Measurements from ENCODE around the gene ARHGAP19.

ARHGAP19 gene

DNA sequence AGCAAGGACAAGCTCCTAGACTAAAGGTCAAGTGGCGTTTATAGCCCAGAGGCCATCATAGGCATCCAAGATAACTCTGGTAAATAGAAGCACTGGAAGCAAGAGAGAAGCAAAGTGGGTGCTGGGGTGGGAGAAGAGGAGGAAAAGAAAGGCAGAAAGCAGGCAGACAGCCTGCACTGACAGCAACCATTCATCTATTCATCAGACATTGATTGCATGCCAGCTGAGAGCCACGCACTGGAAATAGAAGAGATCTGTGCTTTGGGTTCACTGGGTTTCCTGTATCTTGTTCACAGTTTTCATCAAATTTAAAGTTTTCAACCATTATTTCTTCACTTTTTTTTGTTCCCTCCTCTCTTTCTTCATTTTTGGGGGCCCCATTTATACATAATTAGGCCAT lies 102.0 kb downstream of the ARHGAP19 start:
- DNase-seq = no peak

GRCh38 chr10:97188261-97188711 lies 104.2 kb downstream of the ARHGAP19 start:
- peak; percentile 59 to 79 (median 69) for DNase-seq

DNA sequence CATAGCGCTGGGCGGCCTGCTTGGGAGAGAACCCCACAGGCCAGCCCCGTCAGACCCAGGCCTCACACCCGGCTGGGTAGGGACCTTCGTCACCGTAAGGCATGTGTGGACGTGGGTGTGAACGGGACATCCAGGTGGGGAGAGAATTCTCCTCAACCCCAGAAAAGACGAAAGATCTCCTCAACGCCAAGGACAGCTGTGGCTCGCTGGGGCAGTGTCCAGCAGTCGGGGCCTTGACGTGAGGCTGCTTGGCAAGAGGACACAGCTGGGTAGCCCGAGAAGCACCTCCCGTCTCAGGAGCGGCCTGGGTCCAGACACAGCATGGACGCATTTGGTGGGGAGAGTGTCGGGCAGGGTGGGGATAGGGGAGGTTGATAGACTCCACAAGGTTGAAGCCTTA lies 105.5 kb downstream of the ARHGAP19 start:
- DNase-seq = no peak

- peak; percentile 51 to 72 (median 63) for DNase-seq
Observed at GRCh38 chr10:97185326-97186058, 106.9 kb downstream of the ARHGAP19 start, which contains the start of gene SLIT1. Gene SLIT1, minus strand, starts transcription at chr10:97185959. Its CDS starts 285 bp downstream, at chr10:97185674.

DNA sequence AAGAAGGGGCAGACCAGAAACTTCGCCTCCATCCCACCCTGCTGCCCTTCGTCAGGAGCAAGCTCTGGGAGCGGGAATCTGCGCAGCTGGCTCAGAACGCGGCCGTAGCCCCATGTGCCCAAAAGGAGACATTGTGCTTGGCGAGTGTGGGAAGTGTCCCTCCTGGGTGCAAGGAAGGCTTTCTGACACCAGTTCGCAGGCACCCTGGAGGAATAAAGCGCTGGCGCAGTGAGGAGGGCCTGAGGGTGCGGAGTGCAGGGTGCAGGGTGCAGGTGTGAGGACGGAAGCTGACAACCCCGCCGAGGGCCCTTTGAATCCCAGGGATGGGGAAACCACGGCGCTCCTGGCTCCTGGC lies 107.5 kb downstream of the ARHGAP19 start:
- DNase-seq = peak in 1 of 3 experiments; percentile 54

GRCh38 chr10:97183314-97183713 lies 109.1 kb downstream of the ARHGAP19 start:
- DNase-seq = no peak

GRCh38 chr10:97182288-97182990 lies 110.0 kb downstream of the ARHGAP19 start:
- no peak for DNase-seq

- no peak for DNase-seq
Observed at GRCh38 chr10:97180986-97181385, 111.5 kb downstream of the ARHGAP19 start.

GRCh38 chr10:97180363-97180755 lies 112.1 kb downstream of the ARHGAP19 start:
- DNase-seq = no peak

DNA sequence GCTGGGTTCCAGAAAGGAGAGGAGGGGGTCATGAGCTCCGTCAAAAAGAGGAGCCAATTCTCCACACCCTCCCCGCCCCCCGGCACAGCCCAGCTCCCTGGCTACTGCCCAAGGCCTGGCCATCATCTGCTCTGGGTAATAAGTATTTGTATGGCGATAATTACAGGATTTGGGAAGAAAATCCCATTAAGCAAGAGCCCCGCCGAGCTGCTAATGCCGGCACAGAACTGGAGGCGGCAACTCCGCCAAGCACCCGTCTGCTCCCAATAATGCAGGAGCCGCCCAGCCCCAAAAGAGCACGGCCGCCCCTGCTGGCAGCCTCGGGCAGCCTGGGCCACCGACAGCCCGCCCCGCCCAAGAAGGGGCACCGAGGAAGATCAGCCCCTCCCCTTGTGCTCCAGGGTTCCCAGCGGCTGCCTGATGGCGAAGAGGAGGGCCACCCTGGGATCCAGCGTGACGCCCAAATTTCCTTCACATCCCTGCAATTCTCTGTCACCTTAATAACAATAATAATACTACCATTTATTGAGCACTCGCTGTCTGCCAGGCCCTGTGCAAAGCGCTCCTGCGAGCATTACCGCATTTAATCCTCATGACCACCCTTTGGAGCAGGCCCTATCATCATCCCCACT lies 112.6 kb downstream of the ARHGAP19 start:
- DNase-seq = peak in 2 of 3 experiments; percentile 84 to 96

DNA sequence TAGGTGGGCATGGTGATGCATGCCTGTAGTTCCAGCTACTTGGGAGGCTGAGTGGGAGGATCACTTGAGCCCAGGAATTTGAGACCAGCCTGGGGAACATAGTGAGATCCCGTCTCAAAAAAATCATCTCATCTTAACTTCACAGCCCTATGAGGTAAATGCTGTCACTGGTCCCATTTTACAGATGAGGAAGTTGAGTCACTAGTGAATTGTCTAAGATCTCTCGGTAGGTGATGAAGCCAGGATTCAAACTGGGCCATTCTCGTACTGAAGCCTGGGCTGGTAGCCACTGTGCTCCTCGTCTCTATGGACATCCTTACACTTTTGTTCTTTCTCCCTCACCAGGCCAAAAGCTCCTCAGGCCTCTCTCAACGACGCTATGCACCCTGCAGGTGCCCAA lies 113.1 kb downstream of the ARHGAP19 start:
- no peak for DNase-seq

DNA sequence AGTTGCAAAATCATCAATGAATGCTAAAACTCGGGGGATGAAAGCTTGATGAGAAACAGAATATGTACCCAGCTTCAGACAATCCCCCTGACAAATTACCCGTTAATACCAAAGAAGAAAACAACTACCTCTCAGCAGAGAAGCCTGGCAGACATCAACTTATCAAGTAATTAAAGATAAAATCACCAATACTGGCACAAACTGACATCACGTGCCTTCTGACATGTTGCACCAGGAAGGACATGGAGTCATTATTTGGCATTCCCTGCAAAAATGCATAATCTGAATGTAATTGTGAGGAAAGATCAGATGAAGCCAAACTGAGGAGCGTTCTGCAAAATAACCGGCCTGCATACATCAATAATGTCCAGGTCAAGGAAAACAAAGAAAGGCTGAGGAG lies 114.4 kb downstream of the ARHGAP19 start:
- no peak for DNase-seq

- DNase-seq = no peak
Observed at GRCh38 chr10:97176226-97176625, 116.2 kb downstream of the ARHGAP19 start.

DNA sequence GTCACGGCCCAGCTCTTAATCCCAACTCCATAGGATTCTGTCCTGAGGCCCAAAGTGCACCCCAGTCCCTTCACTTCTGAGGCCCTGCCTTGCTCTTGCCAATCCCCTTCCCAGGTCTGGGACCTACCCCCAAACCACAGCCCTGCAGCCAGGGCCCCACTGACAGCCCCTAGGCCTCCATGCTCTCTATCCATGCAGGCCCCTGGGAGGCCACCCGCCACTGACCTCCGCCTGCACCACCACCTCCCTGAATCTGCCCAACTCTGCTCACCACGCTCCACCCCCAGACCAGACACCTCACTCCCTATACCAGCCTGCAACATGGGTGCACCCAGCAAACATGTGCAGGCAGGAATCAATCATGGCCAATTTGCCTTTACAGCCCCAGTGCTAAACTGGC lies 116.9 kb downstream of the ARHGAP19 start:
- no peak for DNase-seq

DNA sequence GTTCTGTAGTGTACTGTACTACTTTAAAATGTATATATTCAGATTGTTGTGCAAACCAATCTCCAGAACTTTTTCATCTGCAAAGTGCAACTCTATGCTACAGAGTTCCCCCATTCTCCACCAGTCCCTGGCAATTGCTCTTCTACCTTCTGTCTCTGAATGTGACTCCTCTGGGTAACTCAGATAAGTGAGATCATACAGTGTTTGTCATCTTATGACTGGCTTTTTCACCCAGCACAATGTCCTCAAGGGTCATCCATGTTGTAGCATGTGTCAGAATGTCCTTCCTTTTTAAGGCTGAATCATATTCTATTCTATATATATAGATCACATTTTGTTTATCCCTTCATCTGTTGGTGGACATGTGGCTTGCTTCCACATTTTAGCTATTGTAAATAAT lies 117.5 kb downstream of the ARHGAP19 start:
- no peak for DNase-seq

DNA sequence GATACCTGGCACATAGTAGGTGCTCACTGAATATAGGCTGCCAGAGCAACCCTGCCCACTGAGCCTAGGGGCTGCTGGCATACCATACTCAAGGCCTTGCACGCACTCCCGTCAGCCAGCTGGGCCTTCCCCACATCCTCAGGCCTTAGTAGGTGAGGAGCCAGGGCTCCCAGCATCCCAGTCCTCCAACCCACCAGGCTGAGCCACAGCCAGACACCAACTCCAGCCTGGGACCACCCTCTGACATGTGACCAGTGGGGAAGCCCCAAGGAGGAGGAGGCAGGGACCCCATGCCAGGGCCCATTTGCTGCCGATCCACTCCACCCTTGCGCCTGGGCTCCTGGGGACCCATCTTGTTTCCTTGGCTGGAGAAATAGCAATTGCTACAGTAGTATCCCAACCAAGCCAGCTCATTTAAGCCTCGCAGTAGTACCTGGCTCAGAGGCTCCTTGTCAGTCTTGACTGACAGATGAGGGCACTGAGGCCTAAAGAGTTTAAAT lies 118.1 kb downstream of the ARHGAP19 start:
- no peak for DNase-seq

DNA sequence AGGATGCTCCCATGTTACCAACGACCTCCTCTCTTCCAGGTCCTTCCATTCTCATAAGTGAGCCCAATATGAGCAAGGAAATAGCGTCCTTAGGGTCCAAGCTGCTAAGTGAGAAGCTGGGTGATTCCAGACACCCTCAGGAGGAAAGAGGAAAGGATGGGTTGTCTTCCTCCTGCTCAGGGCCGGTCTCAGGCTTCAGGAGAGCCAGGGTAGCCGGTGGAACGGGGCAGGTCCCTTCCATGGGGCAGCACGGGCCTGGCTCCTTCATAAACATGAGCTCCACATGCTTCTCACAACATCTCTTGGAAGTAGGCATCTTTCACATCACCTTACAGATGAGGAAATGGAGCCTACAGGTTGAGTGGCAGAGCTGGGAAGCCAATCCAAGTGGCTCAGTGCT lies 119.4 kb downstream of the ARHGAP19 start:
- no peak for DNase-seq

Measured in NCI-H1417 (cell line).